ENCODE data around the gene IFNL4. TPM values are rescaled to one million over a fixed set of nuclear protein-coding genes. Genes with fewer than 3 reads are reported as not detected.
"Not testable (repeated sequence)": the region's sequence is repeated elsewhere in the genome, so short reads cannot be mapped to it uniquely, and the experiment has no call there.

The IFNL4 gene
- total RNA-seq, 1 experiment from 2014 or later = not detected

- DNase-seq (ENCODE audit: extremely low read depth, low read depth) = no peak
These were observed 13.0 kb upstream of the IFNL4 start for GRCh38 chr19:39261704-39262103.

GRCh38 chr19:39257227-39257626 is 8.6 kb upstream of the IFNL4 start:
- no peak for DNase-seq (ENCODE audit: extremely low read depth, low read depth)

- DNase-seq (ENCODE audit: extremely low read depth, low read depth) = no peak
These were observed 6.1 kb upstream of the IFNL4 start for GRCh38 chr19:39254531-39255345.

- no peak for DNase-seq (ENCODE audit: extremely low read depth, low read depth)
These were observed 4.9 kb upstream of the IFNL4 start for GRCh38 chr19:39253374-39254149.

- DNase-seq (ENCODE audit: extremely low read depth, low read depth) = no peak
These were observed 3.8 kb upstream of the IFNL4 start for GRCh38 chr19:39252458-39252857.

- no peak for DNase-seq (ENCODE audit: extremely low read depth, low read depth)
These were observed 3.2 kb upstream of the IFNL4 start for GRCh38 chr19:39251846-39252245.

- no peak for DNase-seq (ENCODE audit: extremely low read depth, low read depth)
These were observed 2.4 kb upstream of the IFNL4 start for GRCh38 chr19:39251081-39251480.

- DNase-seq (ENCODE audit: extremely low read depth, low read depth) = no peak
These were observed 673 bp downstream of the IFNL4 start for GRCh38 chr19:39247701-39248664.

- no peak for DNase-seq (ENCODE audit: extremely low read depth, low read depth)
These were observed 1.5 kb downstream of the IFNL4 start for GRCh38 chr19:39246951-39247669.

GRCh38 chr19:39245166-39245565 is 3.5 kb downstream of the IFNL4 start:
- DNase-seq (ENCODE audit: extremely low read depth, low read depth) = not testable (repeated sequence)

- not testable (repeated sequence) for DNase-seq (ENCODE audit: extremely low read depth, low read depth)
These were observed 4.1 kb downstream of the IFNL4 start, which contains the start of gene IFNL3 for GRCh38 chr19:39244410-39245100. IFNL3 (minus strand) TSS chr19:39245006; CDS start chr19:39244967, 39 bp downstream.

- not testable (repeated sequence) for DNase-seq (ENCODE audit: extremely low read depth, low read depth)
These were observed 4.9 kb downstream of the IFNL4 start for GRCh38 chr19:39243741-39244140.

- DNase-seq (ENCODE audit: extremely low read depth, low read depth) = no peak
These were observed 8.2 kb downstream of the IFNL4 start for GRCh38 chr19:39240421-39240820.

- DNase-seq (ENCODE audit: extremely low read depth, low read depth) = no peak
These were observed 9.7 kb downstream of the IFNL4 start for GRCh38 chr19:39238944-39239343.

GRCh38 chr19:39238209-39238608 is 10.4 kb downstream of the IFNL4 start:
- DNase-seq (ENCODE audit: extremely low read depth, low read depth) = no peak

GRCh38 chr19:39237200-39238184 is 11.2 kb downstream of the IFNL4 start:
- no peak for DNase-seq (ENCODE audit: extremely low read depth, low read depth)

- DNase-seq (ENCODE audit: extremely low read depth, low read depth) = no peak
These were observed 12.1 kb downstream of the IFNL4 start for GRCh38 chr19:39236527-39236926.

- DNase-seq (ENCODE audit: extremely low read depth, low read depth) = no peak
These were observed 15.9 kb downstream of the IFNL4 start for GRCh38 chr19:39232708-39233107.

Data from NCI-H460 (cell line).